ENCODE data around the gene ITPKB. TPM values are rescaled to one million over a fixed set of nuclear protein-coding genes. Genes with fewer than 3 reads are reported as not detected.
"Not testable (repeated sequence)": the region's sequence is repeated elsewhere in the genome, so short reads cannot be mapped to it uniquely, and the experiment has no call there.

The ITPKB gene
- total RNA-seq, 1 donor from 2014 or later, result 36.9 TPM

DNA sequence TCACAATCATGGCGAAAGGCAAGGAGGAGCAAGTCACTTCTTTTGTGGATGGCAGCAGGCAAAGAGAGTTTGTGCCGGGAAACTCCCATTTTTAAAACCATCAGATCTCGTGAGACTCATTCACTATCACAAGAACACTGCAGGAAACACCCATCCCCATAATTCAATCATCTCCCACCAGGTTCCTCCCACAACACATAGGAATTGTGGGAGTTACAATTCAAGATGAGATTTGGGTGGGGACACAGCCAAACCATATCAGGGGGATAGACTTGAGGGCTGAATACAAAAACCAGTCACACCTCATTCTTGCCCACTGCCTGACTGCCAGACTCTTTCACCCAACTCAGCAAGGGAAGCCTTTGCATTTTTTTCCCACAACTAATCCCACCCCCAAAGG lies 140.1 kb downstream of the ITPKB start:
- not testable (repeated sequence) for DNase-seq

DNA sequence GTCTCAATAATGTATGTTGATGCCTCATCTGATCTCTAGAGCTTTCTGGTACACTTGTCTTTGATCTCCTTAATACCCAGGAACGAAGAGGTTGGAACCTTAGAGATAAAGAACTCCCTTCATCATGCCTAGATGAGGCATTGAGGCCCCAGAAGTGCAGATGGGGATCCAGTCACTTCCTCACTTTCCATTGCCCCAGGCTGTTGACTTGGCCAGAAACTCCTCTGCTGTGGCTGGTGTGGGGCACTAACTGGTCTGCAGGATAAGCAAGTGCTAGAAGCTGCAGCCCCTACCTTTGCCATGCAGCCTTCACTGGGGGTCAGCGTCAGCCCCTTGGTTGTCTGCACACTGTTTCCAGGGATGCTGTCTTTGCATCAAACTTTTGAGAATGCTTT lies 140.6 kb downstream of the ITPKB start:
- DNase-seq, result no peak

DNA sequence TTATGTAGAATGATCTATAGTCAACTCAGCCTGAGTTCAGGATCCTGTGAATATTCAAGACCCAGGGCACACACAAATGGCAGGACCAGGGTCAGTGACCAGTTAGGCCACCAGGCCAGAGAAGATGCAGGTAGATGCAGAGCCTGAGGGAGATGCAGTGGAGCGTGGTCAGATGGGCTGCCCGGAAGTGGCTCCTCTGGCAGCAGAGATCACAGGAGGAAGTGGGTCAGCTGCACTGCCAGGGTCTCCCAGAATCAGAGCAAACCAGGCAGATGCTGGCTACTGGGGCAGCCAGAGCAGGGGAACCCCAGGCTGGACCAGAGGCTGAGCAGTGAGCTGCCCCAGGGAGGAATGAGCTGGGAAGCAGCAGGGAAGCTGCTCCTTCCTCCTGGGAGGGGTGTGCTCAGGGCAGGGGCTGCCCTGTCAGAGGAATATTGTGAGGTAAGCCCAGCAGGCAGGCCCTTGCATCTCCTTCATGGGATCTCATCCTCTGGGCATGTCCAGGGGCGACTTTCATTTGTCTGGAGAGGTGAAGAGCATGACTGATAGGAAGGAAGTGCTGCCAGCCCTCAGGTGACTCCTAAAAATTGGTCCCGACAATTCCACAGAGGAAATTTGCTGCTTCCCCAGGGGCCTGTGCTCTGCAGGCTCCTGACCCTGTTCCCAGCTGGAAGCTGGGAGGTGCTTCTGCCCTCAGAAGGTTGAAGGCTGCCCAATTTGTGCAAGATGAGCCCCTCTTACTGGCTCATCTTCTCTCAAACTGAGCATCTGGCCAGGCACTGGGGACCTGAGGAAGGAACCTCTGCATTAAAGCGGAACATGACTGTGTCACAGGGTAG lies 141.2 kb downstream of the ITPKB start:
- no peak for DNase-seq

DNA sequence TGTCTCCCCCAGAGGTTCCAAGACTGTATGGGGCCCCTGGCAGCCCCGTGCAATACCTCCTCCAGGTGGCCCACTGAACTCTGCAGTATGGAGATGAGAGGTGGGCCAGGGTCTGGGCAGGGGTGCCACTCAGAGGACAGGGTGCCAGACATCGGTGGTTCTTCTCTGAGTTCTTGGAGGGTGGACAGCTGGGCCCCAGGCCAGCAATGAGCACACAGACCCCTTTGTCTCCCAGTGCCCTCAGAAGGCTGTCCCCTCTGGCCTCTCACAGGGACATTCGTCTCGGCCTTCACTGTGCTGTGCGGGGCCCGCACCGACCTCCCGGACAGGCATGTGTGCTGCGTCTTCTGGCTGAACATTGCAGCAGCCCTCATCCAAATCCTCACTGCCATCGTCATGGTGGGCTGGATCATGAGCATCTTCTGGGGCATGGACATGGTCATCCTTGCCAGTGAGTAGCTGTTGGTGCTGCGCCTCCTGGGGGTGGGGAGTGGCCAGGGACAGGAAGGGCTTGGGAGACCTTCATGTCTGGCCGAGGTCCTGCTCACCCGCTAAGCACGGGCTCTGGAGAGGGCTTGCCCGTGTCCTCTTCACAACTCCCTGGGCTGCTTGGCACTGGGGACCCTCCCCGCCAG lies 142.4 kb downstream of the ITPKB start:
- DNase-seq, result no peak

DNA sequence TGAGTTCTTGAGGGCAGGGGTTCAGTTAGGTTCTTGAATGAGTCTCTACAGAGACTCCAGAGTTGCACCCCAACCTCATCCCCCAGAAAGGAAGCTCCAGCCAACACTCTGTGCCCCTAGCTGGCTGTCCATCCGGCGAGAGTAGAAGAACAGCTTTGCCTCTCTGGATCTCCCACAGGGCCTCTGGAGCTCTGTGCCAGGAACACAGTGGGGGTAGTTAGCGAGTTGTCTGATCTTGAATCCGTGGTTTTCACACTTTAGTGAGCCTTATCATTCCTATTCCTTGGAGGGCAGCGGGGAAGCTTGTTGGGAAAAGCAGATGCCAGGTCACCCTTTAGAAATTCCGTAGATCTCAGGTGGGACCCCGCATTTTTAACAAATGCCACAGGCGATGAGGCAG lies 145.5 kb downstream of the ITPKB start:
- DNase-seq, result no peak

DNA sequence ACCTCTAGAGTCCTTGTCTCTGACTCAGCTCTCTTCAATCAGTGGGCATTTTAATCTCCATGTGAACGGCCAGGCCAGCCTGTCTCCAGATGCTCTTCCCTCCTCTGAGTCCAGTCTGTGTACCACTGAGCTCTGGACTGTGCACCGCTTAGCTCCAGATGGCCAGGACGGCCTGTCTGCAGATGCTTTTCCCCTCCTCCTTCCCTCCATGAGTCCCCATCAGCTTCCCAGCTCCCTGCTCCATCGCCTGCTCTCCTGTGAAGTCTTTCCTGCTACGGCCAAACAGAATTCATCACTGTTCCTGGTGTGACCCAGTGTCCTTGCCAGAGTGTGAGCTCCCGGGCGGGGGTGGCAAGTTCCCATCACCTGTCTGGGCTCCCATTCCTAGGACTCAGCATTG lies 148.5 kb downstream of the ITPKB start:
- DNase-seq, result no peak

DNA sequence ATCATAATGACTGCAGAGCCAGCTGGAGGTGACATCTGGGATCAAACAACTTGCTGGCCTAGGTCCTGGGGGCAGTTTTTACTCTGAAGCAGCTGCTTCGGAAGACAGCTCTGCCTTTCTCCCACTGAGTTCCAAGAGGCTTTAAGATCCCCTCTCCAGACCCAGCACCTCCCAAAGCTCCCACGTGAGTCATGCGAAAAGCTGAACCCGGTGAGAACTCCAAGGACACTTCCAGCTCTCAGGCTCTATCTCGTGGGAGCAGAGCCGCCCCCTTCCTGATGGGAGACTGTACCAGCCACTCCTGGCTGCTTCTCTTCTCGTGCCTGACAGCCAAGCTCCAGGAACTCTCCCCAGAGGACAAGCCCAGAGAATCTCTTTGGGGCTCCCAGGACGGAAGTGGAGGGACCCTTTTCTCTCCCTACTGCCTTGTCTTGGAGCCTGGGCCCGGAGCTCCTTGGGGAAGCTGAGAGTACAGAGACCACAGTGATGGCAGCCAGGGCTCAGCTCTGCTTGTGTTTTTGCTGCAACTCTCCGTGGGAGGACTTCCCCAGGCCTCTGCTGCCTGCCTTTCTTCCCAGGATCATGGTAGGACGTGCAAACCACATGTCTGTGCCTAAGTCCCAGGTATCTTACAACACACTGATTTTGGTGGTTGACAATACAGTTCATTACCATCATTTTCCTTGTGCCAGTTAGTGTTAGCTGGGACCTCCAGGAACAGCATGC lies 149.9 kb downstream of the ITPKB start:
- DNase-seq, result no peak

DNA sequence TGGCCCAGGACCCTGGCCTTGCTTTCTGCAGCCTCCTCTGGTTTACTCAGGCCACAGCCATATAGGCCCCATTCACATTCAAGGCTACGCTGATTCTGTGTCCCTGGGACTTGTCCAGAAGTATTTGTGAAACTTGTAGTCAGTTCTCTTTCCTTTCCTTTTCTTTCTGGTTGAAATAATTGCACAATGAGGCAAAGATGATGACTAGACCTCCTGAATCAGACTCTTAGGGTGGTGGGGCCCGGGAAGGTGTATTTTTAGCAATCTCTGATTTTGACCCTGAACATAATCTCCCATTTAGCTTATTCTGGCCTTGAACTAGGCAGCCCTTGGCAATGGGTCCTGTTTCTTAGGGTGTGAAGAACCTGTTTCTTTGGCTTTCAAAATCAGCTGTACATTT lies 150.6 kb downstream of the ITPKB start:
- DNase-seq, result no peak

DNA sequence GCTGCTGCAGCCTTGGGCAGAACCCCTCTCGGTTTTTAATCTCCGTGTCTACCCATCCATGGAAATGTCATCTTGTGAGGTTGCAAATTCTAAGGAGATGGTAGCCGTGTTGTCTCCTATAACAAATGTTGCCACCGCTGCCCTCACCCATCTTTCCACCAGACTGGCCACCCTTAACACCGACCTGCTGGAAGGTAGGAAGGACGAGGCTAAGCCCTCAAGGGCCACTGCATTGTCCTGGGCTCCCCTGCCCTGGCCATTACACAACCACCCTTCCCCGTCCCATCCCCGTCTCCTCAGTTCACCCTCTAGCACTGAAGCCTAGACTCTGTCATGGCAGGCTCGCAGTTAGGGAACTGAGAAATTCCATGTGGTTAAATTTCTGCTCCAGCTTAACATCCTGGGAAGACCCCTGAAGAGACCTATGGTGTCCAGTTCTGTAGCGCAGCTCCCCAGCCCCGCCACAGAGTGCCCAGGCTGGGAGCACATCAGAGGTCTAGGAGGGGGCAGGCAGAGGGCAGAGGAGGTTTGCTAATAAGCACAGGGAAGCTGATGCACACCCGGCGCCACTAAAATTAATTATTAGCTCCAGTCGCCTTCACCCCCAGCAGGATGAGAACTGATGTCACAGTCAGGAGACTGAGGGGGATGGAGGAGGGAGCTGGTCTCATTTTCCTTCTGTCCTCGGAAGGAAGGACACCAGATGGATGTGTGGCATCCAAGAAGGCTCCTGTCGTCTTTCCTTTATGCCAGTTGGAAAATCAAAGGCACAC lies 152.2 kb downstream of the ITPKB start:
- no peak for DNase-seq

DNA sequence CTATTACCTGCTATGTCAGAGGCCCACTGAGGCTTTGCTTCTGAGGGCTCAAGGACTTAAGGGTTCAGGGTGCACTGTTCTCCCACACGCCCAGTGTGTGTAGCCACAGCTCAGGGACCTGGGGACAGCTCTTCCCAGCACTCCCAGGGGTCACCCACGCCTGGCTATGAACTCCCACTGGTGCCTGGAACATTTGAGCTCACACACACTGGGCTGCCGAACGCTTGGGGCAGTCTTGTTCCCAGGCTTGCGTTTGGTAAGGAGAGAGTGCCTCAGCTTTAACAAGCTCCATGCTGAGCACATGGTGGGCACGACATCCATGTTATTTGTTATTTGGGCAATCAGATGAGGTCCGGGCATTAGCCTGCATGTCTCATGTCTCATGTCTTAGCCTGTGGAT lies 153.0 kb downstream of the ITPKB start:
- DNase-seq, result no peak

DNA sequence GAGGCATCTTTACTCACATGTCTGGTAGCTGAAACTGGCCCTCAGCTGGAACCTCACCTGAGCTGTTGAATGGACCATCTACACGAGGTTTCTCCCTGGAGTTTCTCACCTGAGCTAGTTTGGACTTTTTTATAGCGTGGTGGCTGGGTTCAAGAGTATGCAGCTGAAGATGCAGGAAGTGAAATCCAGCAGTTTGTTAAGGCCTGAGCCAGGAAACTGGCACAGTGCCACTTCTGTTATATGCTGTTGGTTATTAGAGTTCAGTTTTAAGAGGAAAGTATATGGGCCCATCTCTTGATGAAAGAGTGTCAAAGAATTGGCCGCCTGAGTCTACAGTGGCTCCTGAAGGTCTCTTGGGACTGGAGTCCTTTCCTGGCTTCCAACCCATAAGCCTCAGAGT lies 154.9 kb downstream of the ITPKB start:
- DNase-seq, result peak; percentile 56

DNA sequence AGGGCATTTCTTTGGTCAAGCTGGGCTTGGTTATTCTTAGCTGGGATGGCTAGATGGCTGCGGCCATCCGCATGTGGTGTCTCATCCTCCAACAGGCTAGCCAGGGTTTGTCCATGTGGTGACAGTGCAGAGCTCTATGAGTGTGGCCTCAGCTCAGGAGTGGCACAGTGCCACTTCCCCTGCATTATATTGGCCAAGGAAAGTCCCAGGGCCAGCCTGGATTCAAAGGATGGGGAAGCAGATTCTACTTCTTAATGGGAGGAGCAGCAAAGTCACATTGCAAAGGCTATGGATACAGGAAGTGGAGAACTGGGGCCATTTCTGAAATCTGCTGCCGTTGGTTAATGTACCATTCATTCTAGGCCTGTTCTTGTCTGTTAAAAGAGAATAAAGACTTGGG lies 156.1 kb downstream of the ITPKB start:
- DNase-seq, result no peak

Other genes with a start within 250 kb of the ITPKB start
- gene STUM, start 190.5 kb downstream of the ITPKB start, total RNA-seq, result 0.19 and 0.34 TPM in 2 replicates
- 45.8 and 53.9 TPM in 2 replicates for gene PSEN2, start 131.3 kb upstream of the ITPKB start, total RNA-seq
- 25.7 and 37.4 TPM in 2 replicates for gene COQ8A, start 201.0 kb upstream of the ITPKB start, total RNA-seq

Data from dermis blood vessel endothelial cell (primary cell).